Measurements from ENCODE around the gene KRT5. TPM values are rescaled to one million over a fixed set of nuclear protein-coding genes. Genes with fewer than 3 reads are reported as not detected.
A peak's percentile ranks its signal among the peaks of the same experiment; 100 is the strongest.

The KRT5 gene
- 0.16 TPM for total RNA-seq
- long read RNA-seq = 0 reads

- intact Hi-C loops (cut with DNase I) = no loop called here
- DNase-seq (ENCODE audit: missing footprints) = no peak
- ATAC-seq = no peak
These were observed at the start of gene KRT5 for GRCh38 chr12:52519826-52520662. Gene KRT5, minus strand, starts transcription at chr12:52520394. Its CDS starts 98 bp downstream, at chr12:52520296.

GRCh38 chr12:52568111-52568510 is 47.9 kb upstream of the KRT5 start:
- DNase-seq (ENCODE audit: missing footprints) (no peak), ATAC-seq (no peak)
- intact Hi-C loops (cut with DNase I) = loop anchor here (10.0 kb wide), 1 partner anchor 183 kb away; the partner anchor contains the start of gene KRT84

- DNase-seq (ENCODE audit: missing footprints) (no peak), ATAC-seq (peak; percentile 96)
- intact Hi-C loops (cut with DNase I) = loop anchor here (10.0 kb wide), 1 partner anchor 182 kb away; the partner anchor contains the start of gene KRT84
These were observed 46.7 kb upstream of the KRT5 start for GRCh38 chr12:52566847-52567291.

GRCh38 chr12:52564582-52564981 is 44.4 kb upstream of the KRT5 start:
- intact Hi-C loops (cut with DNase I) = loop anchor here (10.0 kb wide), 1 partner anchor 180 kb away; the partner anchor contains the start of gene KRT84
- ATAC-seq = no peak
- no peak for DNase-seq (ENCODE audit: missing footprints)

- ATAC-seq (no peak), DNase-seq (ENCODE audit: missing footprints) (no peak)
- intact Hi-C loops (cut with DNase I) = loop anchor here (10.0 kb wide), 1 partner anchor 177 kb away; the partner anchor contains the start of gene KRT84
These were observed 41.8 kb upstream of the KRT5 start for GRCh38 chr12:52561880-52562449.

- ATAC-seq = no peak
- intact Hi-C loops (cut with DNase I) = loop anchor here (10.0 kb wide), 1 partner anchor 175 kb away; the partner anchor contains the start of gene KRT84
- DNase-seq (ENCODE audit: missing footprints) = no peak
These were observed 39.8 kb upstream of the KRT5 start for GRCh38 chr12:52559979-52560378.

- no peak for ATAC-seq
- intact Hi-C loops (cut with DNase I) = no loop called here
These were observed 38.7 kb upstream of the KRT5 start for GRCh38 chr12:52558781-52559445.

GRCh38 chr12:52557476-52557875 is 37.3 kb upstream of the KRT5 start:
- DNase-seq (ENCODE audit: missing footprints) (no peak), ATAC-seq (no peak)
- intact Hi-C loops (cut with DNase I) = no loop called here

More at GRCh38 chr12:52558781-52559445, 38.7 kb upstream of the KRT5 start:
- DNase-seq (ENCODE audit: missing footprints) = no peak

GRCh38 chr12:52555577-52555976 is 35.4 kb upstream of the KRT5 start:
- DNase-seq (ENCODE audit: missing footprints) (no peak), ATAC-seq (no peak)
- intact Hi-C loops (cut with DNase I) = no loop called here

- ATAC-seq = no peak
- intact Hi-C loops (cut with DNase I) = no loop called here
- DNase-seq (ENCODE audit: missing footprints) = no peak
These were observed 32.5 kb upstream of the KRT5 start, which contains the start of gene KRT71 for GRCh38 chr12:52552681-52553195. Gene KRT71, minus strand, starts transcription at chr12:52553145. Its CDS starts 68 bp downstream, at chr12:52553077.

GRCh38 chr12:52552055-52552454 is 31.9 kb upstream of the KRT5 start:
- intact Hi-C loops (cut with DNase I) = no loop called here
- ATAC-seq (no peak), DNase-seq (ENCODE audit: missing footprints) (no peak)

GRCh38 chr12:52551216-52551865 is 31.1 kb upstream of the KRT5 start:
- ATAC-seq (peak; percentile 77), DNase-seq (ENCODE audit: missing footprints) (no peak)
- intact Hi-C loops (cut with DNase I) = no loop called here

- DNase-seq (ENCODE audit: missing footprints) (no peak), ATAC-seq (no peak)
- intact Hi-C loops (cut with DNase I) = no loop called here
These were observed 25.9 kb upstream of the KRT5 start for GRCh38 chr12:52546126-52546525.

GRCh38 chr12:52543985-52544883 is 24.0 kb upstream of the KRT5 start:
- DNase-seq (ENCODE audit: missing footprints) (no peak), ATAC-seq (peak; percentile 61)
- intact Hi-C loops (cut with DNase I) = no loop called here

- intact Hi-C loops (cut with DNase I) = no loop called here
- ATAC-seq (no peak), DNase-seq (ENCODE audit: missing footprints) (no peak)
These were observed 22.7 kb upstream of the KRT5 start for GRCh38 chr12:52542785-52543318.

GRCh38 chr12:52542157-52542556 is 22.0 kb upstream of the KRT5 start:
- DNase-seq (ENCODE audit: missing footprints) (no peak), ATAC-seq (no peak)
- intact Hi-C loops (cut with DNase I) = no loop called here

- no peak for DNase-seq (ENCODE audit: missing footprints)
- intact Hi-C loops (cut with DNase I) = no loop called here
- ATAC-seq = no peak
These were observed 21.5 kb upstream of the KRT5 start for GRCh38 chr12:52541709-52542108.
